Fibroblast of lung (primary cell): ENCODE measurements around the gene TCEAL9.

Experiments
- CTCF ChIP-seq, 2 donors: IDR thresholded peaks in 1 of 2; conservative IDR thresholded peaks in 1 of 2; 1 replicate in 1 of 2; 2 replicates in 1 of 2; pipeline ENCODE4 v1.5.1; 2011 to 2012; ENCODE audit warnings: low read length in 2 of 2, control low read depth in 1 of 2, inconsistent platforms in 1 of 2, low read depth in 1 of 2, mild to moderate bottlenecking in 1 of 2
- EZH2 ChIP-seq: IDR thresholded peaks from 2 replicates; pipeline ENCODE4 v1.5.1; 2012; ENCODE audit warnings: low read length, control low read depth, mild to moderate bottlenecking; ENCODE audit errors: missing control alignments

GRCh38 chrX:103338663-103339062, 17.6 kb upstream of the TCEAL9 start:
- no peak for TF ChIP-seq CTCF (conservative IDR thresholded peaks at IDR 0.05 in 1 of 2, IDR thresholded peaks at IDR 0.05 in 1 of 2; ENCODE audit: low read depth in 1 of 2, low read length in 2 of 2)
- TF ChIP-seq EZH2, result no peak
